ENCODE data around the gene TFE3. TPM values are rescaled to one million over a fixed set of nuclear protein-coding genes. Genes with fewer than 3 reads are reported as not detected.
"Not testable (repeated sequence)": the region's sequence is repeated elsewhere in the genome, so short reads cannot be mapped to it uniquely, and the experiment has no call there.

TFE3 gene
- total RNA-seq, 2 donors from 2014 or later: 38.6 to 45.6 TPM

- Mint-ChIP-seq H3K27ac (peak within 1 kb of the TSS; percentile 95 to 99), H3K27me3 (no peaks in the 10 kb centered on the region), H3K36me3 (peaks cover 15% of the 10 kb centered on the region), H3K4me1 (ENCODE audit: low read depth in 2 of 2) (peaks cover 23 to 25% of the 10 kb centered on the region in 2 donors), H3K9me3 (no peaks in the 10 kb centered on the region), H3K4me3 (peak within 1 kb of the TSS; percentile 100)
- peak; percentile 90 to 91 for ATAC-seq
- DNase-seq (ENCODE audit: low spot score): peak; percentile 83
Observed at GRCh38 chrX:49002091-49002935, 40.8 kb downstream of the TFE3 start, which contains the start of gene GRIPAP1. GRIPAP1 (minus strand) TSS chrX:49002264; CDS start chrX:49002229, 35 bp downstream.

- peak; percentile 64 for DNase-seq (ENCODE audit: low spot score)
- H3K4me1 Mint-ChIP-seq (ENCODE audit: low read depth in 2 of 2): peaks cover 25 to 28% of the 10 kb centered on the region in 2 donors
Observed at GRCh38 chrX:49001521-49002090, 41.6 kb downstream of the TFE3 start.

GRCh38 chrX:49000636-49001035 lies 42.5 kb downstream of the TFE3 start:
- Mint-ChIP-seq H3K4me1 (ENCODE audit: low read depth in 2 of 2) (peaks cover 25 to 28% of the 10 kb centered on the region in 2 donors), H3K27ac (peak overlapping the region; percentile 95 to 99), H3K9me3 (no peaks in the 10 kb centered on the region), H3K36me3 (peaks cover 25% of the 10 kb centered on the region), H3K4me3 (peak overlapping the region; percentile 100), H3K27me3 (no peaks in the 10 kb centered on the region)
- ATAC-seq: no peak
- DNase-seq (ENCODE audit: low spot score): no peak

More at GRCh38 chrX:49001521-49002090, 41.6 kb downstream of the TFE3 start:
- Mint-ChIP-seq H3K27ac (peak overlapping the region; percentile 95 to 99), H3K9me3 (no peaks in the 10 kb centered on the region), H3K27me3 (no peaks in the 10 kb centered on the region), H3K36me3 (peaks cover 22% of the 10 kb centered on the region), H3K4me3 (peak overlapping the region; percentile 100)
- ATAC-seq: peak; percentile 69 to 70

GRCh38 chrX:48999030-48999429 lies 44.1 kb downstream of the TFE3 start:
- peaks cover 33 to 34% of the 10 kb centered on the region in 2 donors for H3K4me1 Mint-ChIP-seq (ENCODE audit: low read depth in 2 of 2)
- DNase-seq (ENCODE audit: low spot score) (no peak), ATAC-seq (no peak)
- no peaks in the 10 kb centered on the region for H3K9me3 Mint-ChIP-seq
- H3K27me3 Mint-ChIP-seq: peaks cover 0 to 2% of the 10 kb centered on the region in 2 donors
- H3K4me3 Mint-ChIP-seq: no peak overlapping the region
- H3K36me3 Mint-ChIP-seq: peaks cover 33% of the 10 kb centered on the region
- no peak overlapping the region for H3K27ac Mint-ChIP-seq

- no peaks in the 10 kb centered on the region for H3K9me3 Mint-ChIP-seq
- ATAC-seq (no peak), DNase-seq (ENCODE audit: low spot score) (no peak)
- H3K36me3 Mint-ChIP-seq: peaks cover 33% of the 10 kb centered on the region
- H3K4me1 Mint-ChIP-seq (ENCODE audit: low read depth in 2 of 2): peaks cover 30 to 34% of the 10 kb centered on the region in 2 donors
- no peak overlapping the region for H3K27ac Mint-ChIP-seq
- H3K27me3 Mint-ChIP-seq: peaks cover 0 to 2% of the 10 kb centered on the region in 2 donors
- peak overlapping the region; percentile 48 for H3K4me3 Mint-ChIP-seq
Observed at GRCh38 chrX:48998391-48998790, 44.8 kb downstream of the TFE3 start.

GRCh38 chrX:48997865-48998264 lies 45.3 kb downstream of the TFE3 start:
- Mint-ChIP-seq H3K9me3 (no peaks in the 10 kb centered on the region), H3K4me3 (peak overlapping the region; percentile 13), H3K36me3 (peaks cover 33% of the 10 kb centered on the region), H3K27me3 (peaks cover 0 to 2% of the 10 kb centered on the region in 2 donors), H3K4me1 (ENCODE audit: low read depth in 2 of 2) (peaks cover 30 to 34% of the 10 kb centered on the region in 2 donors), H3K27ac (peak overlapping the region in 1 of 2 donors; percentile 5)
- DNase-seq (ENCODE audit: low spot score): no peak
- no peak for ATAC-seq

GRCh38 chrX:48997455-48997854 lies 45.7 kb downstream of the TFE3 start:
- H3K27me3 Mint-ChIP-seq: peaks cover 0 to 2% of the 10 kb centered on the region in 2 donors
- DNase-seq (ENCODE audit: low spot score): no peak
- H3K4me1 Mint-ChIP-seq (ENCODE audit: low read depth in 2 of 2): peaks cover 30 to 34% of the 10 kb centered on the region in 2 donors
- ATAC-seq: no peak
- peak overlapping the region in 1 of 2 donors; percentile 5 for H3K27ac Mint-ChIP-seq
- H3K36me3 Mint-ChIP-seq: peaks cover 33% of the 10 kb centered on the region
- H3K4me3 Mint-ChIP-seq: peak overlapping the region; percentile 13
- no peaks in the 10 kb centered on the region for H3K9me3 Mint-ChIP-seq

- H3K36me3 Mint-ChIP-seq: peaks cover 33% of the 10 kb centered on the region
- no peak for ATAC-seq
- peaks cover 29 to 31% of the 10 kb centered on the region in 2 donors for H3K4me1 Mint-ChIP-seq (ENCODE audit: low read depth in 2 of 2)
- peak overlapping the region; percentile 13 for H3K4me3 Mint-ChIP-seq
- H3K27me3 Mint-ChIP-seq: peaks cover 0 to 2% of the 10 kb centered on the region in 2 donors
- peak overlapping the region in 1 of 2 donors; percentile 5 for H3K27ac Mint-ChIP-seq
- no peak for DNase-seq (ENCODE audit: low spot score)
- no peaks in the 10 kb centered on the region for H3K9me3 Mint-ChIP-seq
Observed at GRCh38 chrX:48996969-48997368, 46.2 kb downstream of the TFE3 start.

GRCh38 chrX:48992341-48992740 lies 50.8 kb downstream of the TFE3 start:
- no peak overlapping the region for H3K4me3 Mint-ChIP-seq
- ATAC-seq (no peak), DNase-seq (ENCODE audit: low spot score) (no peak)
- H3K9me3 Mint-ChIP-seq: no peaks in the 10 kb centered on the region
- H3K27ac Mint-ChIP-seq: no peak overlapping the region
- H3K27me3 Mint-ChIP-seq: peaks cover 0 to 5% of the 10 kb centered on the region in 2 donors
- H3K4me1 Mint-ChIP-seq (ENCODE audit: low read depth in 2 of 2): peaks cover 10% of the 10 kb centered on the region in 2 donors
- H3K36me3 Mint-ChIP-seq: peaks cover 18% of the 10 kb centered on the region

GRCh38 chrX:48989483-48989882 lies 53.7 kb downstream of the TFE3 start:
- H3K4me3 Mint-ChIP-seq: no peak overlapping the region
- peaks cover 6% of the 10 kb centered on the region for H3K36me3 Mint-ChIP-seq
- H3K9me3 Mint-ChIP-seq: no peaks in the 10 kb centered on the region
- ATAC-seq (no peak), DNase-seq (ENCODE audit: low spot score) (no peak)
- H3K27ac Mint-ChIP-seq: no peak overlapping the region
- peaks cover 0 to 3% of the 10 kb centered on the region in 2 donors for H3K27me3 Mint-ChIP-seq
- no peaks in the 10 kb centered on the region for H3K4me1 Mint-ChIP-seq (ENCODE audit: low read depth in 2 of 2)

GRCh38 chrX:48983896-48984295 lies 59.3 kb downstream of the TFE3 start:
- peaks cover 27% of the 10 kb centered on the region for H3K36me3 Mint-ChIP-seq
- H3K9me3 Mint-ChIP-seq: no peaks in the 10 kb centered on the region
- no peak for DNase-seq (ENCODE audit: low spot score)

GRCh38 chrX:48983081-48983480 lies 60.1 kb downstream of the TFE3 start:
- Mint-ChIP-seq H3K4me3 (no peak overlapping the region), H3K36me3 (peaks cover 35% of the 10 kb centered on the region), H3K27ac (no peak overlapping the region), H3K27me3 (no peaks in the 10 kb centered on the region), H3K4me1 (ENCODE audit: low read depth in 2 of 2) (peaks cover 0 to 3% of the 10 kb centered on the region in 2 donors), H3K9me3 (no peaks in the 10 kb centered on the region)
- ATAC-seq: no peak
- no peak for DNase-seq (ENCODE audit: low spot score)

More at GRCh38 chrX:48983896-48984295, 59.3 kb downstream of the TFE3 start:
- peaks cover 0 to 3% of the 10 kb centered on the region in 2 donors for H3K27me3 Mint-ChIP-seq
- H3K4me1 Mint-ChIP-seq (ENCODE audit: low read depth in 2 of 2): peaks cover 0 to 3% of the 10 kb centered on the region in 2 donors
- H3K4me3 Mint-ChIP-seq: no peak overlapping the region
- H3K27ac Mint-ChIP-seq: no peak overlapping the region
- no peak for ATAC-seq

GRCh38 chrX:48981178-48981577 lies 62.0 kb downstream of the TFE3 start:
- Mint-ChIP-seq H3K9me3 (no peaks in the 10 kb centered on the region), H3K27me3 (no peaks in the 10 kb centered on the region), H3K4me3 (no peak overlapping the region), H3K36me3 (peaks cover 36% of the 10 kb centered on the region), H3K27ac (no peak overlapping the region), H3K4me1 (ENCODE audit: low read depth in 2 of 2) (peaks cover 0 to 3% of the 10 kb centered on the region in 2 donors)
- ATAC-seq: peak in 1 of 2 donors; percentile 40
- DNase-seq (ENCODE audit: low spot score): no peak

GRCh38 chrX:48980341-48980740 lies 62.8 kb downstream of the TFE3 start:
- H3K27me3 Mint-ChIP-seq; H3K9me3 Mint-ChIP-seq; DNase-seq (ENCODE audit: low spot score); H3K4me1 Mint-ChIP-seq (ENCODE audit: low read depth in 2 of 2); H3K27ac Mint-ChIP-seq; H3K4me3 Mint-ChIP-seq; ATAC-seq: not testable (repeated sequence)
- peaks cover 36% of the 10 kb centered on the region for H3K36me3 Mint-ChIP-seq

All from natural killer cell treated with Interleukin-12 subunit alpha and Interleukin-12 subunit beta and Interleukin-15 and Interleukin-18, amount 100 ng/mL, for 72 hours (primary cell).